Duodenal mucosa (tissue), 2 donors: ENCODE results near the gene NTN1.
"Not testable (repeated sequence)": the region's sequence is repeated elsewhere in the genome, so short reads cannot be mapped to it uniquely, and the experiment has no call there.

Experiments
- H3K27ac ChIP-seq: one replicate; pipeline ENCODE4 v1.7.0; 2013; ENCODE audit warnings: low read depth, low read length
- H3K27me3 ChIP-seq, 2 donors: one replicate each; pipeline ENCODE4 v1.7.0; 2013; ENCODE audit warnings: low read length in 2 of 2, control low read depth in 1 of 2; ENCODE audit not compliant: insufficient read depth in 2 of 2, control insufficient read depth in 1 of 2
- H3K36me3 ChIP-seq, 2 donors: one replicate each; pipeline ENCODE4 v1.7.0; 2013; ENCODE audit warnings: low read length in 2 of 2, control low read depth in 1 of 2; ENCODE audit not compliant: insufficient read depth in 2 of 2, control insufficient read depth in 1 of 2
- H3K4me1 ChIP-seq, 2 donors: one replicate each; pipeline ENCODE4 v1.7.0; 2013; ENCODE audit warnings: low read length in 2 of 2, control low read depth in 1 of 2; ENCODE audit not compliant: insufficient read depth in 2 of 2, control insufficient read depth in 1 of 2
- H3K4me3 ChIP-seq, 2 donors: one replicate each; pipeline ENCODE4 v1.7.0; 2013; ENCODE audit warnings: low read length in 2 of 2, low read depth in 1 of 2
- H3K9ac ChIP-seq, 2 donors: one replicate each; pipeline ENCODE4 v1.7.0; 2013; ENCODE audit warnings: low read length in 2 of 2, low read depth in 1 of 2
- H3K9me3 ChIP-seq, 2 donors: one replicate each; pipeline ENCODE4 v1.7.0; 2013; ENCODE audit warnings: low read length in 2 of 2, control low read depth in 1 of 2; ENCODE audit not compliant: control insufficient read depth in 1 of 2

NTN1 gene

DNA sequence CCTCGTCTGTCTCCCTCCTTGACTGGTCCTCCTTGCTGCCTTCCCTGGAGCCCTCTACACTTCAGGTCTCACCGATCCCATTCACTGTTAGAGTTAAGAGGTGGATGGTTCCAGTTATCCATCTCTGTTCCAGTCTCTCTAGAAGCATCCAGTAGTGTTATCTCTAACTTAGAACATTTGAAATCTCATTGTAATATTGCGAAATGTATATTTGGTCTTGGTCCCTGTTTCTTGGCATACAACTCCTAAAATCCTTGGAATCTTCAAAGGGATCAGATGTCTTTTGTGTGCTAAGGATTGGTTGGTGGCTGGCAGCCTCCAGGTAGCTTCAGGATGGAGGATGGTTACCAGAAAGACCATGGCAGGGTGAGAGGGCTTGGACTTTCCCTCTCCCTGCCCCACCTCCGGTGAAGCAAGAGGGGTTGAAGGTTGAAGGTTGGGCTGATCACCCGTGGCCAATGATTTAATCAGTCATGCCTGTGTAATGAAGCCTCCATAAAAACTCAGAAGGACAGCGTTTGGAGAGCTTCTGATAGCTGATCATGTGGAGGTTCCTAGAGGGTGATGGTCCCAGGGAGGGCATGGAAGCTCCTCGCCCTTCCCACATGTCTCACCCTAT is 59.1 kb downstream of the NTN1 start:
- Histone ChIP-seq H3K27me3 (no peaks in the 10 kb centered on the region), H3K36me3 (no peaks in the 10 kb centered on the region), H3K9ac (no peak overlapping the region), H3K27ac (no peak overlapping the region), H3K9me3 (no peaks in the 10 kb centered on the region), H3K4me3 (no peak overlapping the region), H3K4me1 (peaks cover 4 to 5% of the 10 kb centered on the region in 2 donors)

DNA sequence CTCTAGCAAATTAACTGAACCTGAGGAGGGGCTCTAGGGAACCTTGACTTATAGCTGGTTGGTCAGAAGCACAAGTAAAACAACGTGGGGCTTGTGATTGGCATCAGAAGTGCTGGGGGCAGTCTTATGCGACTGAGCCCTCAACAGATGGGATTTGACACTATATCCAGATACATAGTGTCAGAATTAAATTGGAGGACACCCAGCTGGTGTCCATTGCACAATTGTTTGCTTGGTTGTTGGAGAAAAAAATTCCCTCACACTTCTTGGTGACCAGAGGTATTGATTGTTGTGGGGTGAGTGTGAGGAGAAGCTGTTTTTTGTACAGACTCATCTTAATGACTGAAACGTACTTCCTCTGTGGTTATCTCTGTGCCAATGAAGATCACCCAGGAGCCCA is 59.7 kb downstream of the NTN1 start:
- no peaks in the 10 kb centered on the region for H3K27me3 ChIP-seq
- no peaks in the 10 kb centered on the region for H3K9me3 ChIP-seq
- H3K36me3 ChIP-seq, result no peaks in the 10 kb centered on the region
- H3K27ac ChIP-seq, result no peak overlapping the region
- peaks cover 4 to 5% of the 10 kb centered on the region in 2 donors for H3K4me1 ChIP-seq
- no peak overlapping the region for H3K9ac ChIP-seq
- no peak overlapping the region for H3K4me3 ChIP-seq

DNA sequence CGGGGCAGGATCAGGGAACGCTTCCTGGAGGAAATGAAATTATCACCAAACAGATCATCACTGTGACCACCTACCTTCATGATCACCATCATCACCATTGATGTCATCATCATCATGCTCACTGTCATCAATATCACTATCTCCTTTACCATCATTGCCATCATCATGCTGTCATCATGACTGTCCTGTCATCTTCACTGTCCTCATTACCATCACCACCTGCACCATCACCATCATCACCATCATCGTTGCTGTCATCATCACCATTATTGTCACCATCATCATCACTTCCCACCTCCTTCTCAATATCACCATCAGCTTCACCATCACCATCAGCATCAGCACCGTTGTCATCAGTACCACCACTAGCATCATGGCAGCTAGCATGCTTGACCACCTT is 65.3 kb downstream of the NTN1 start:
- no peaks in the 10 kb centered on the region for H3K36me3 ChIP-seq
- no peak overlapping the region for H3K4me3 ChIP-seq
- no peaks in the 10 kb centered on the region for H3K9me3 ChIP-seq
- H3K27ac ChIP-seq, result no peak overlapping the region
- no peaks in the 10 kb centered on the region for H3K27me3 ChIP-seq
- no peaks in the 10 kb centered on the region for H3K4me1 ChIP-seq
- H3K9ac ChIP-seq, result no peak overlapping the region

DNA sequence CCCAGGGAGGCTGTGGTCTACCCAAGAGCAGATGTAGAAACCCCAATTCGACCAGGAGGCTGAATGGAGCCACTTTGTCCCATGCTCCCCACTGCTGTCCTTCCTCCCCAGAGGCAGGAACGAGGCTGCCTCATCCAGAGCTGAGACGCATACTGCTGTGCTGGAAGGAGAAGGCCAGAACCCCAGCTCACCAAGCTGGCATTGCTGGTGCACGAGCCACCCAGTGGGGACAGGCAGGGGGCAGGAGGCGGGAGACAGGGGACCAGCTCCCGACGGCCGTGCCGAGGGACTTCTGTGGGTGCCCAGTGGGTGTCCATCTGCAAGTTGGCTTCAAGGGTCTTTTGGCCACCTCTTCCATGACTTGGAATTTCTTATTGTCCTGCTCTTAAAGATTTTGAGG is 66.6 kb downstream of the NTN1 start:
- Histone ChIP-seq H3K36me3 (no peaks in the 10 kb centered on the region), H3K9me3 (no peaks in the 10 kb centered on the region), H3K4me3 (no peak overlapping the region), H3K27me3 (no peaks in the 10 kb centered on the region), H3K9ac (no peak overlapping the region), H3K27ac (no peak overlapping the region), H3K4me1 (no peaks in the 10 kb centered on the region)

DNA sequence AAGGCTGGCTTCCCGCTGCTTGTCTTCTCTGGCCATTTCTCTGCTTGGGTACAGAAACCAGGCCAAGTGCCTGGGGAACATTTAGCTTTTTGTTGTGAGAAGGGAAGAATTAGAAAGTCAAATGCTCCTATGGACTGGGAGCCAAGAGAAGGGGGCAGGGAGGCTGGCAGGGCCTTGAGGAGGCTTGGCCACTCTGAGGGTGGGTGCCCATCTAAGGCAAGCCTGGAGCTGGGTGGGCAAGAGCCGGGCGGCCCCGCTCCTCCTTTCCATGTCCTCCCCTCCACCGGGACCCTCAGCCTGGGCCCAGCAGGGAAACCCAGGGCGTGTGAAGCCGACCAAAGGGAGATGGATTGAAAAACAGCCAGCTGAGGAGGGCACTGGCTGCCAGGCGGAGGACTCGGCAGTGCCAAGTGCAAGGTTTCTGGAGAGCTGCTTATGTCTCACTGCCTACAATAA is 69.4 kb downstream of the NTN1 start:
- H3K4me3 ChIP-seq, result no peak overlapping the region

DNA sequence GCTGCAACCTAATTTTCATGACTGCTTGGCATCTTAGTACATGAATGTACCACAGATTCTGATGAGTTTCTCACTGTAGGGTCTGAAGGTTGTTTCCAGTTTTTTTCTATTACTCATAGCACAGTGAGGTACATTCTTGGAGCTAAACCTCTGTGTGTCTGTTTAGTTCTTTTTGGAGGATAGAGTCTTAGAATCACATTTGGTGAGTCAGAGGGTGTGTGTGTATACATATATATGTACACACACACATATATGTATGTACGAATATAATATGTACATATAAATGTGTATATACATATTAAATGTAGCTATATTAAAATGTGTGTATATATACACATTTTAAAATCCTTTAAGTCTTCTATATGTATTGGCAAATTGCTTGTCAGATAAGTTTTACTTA is 72.9 kb downstream of the NTN1 start:
- Histone ChIP-seq H3K27me3 (no peaks in the 10 kb centered on the region), H3K9me3 (no peaks in the 10 kb centered on the region), H3K4me3 (no peak overlapping the region), H3K9ac (no peak overlapping the region), H3K4me1 (no peaks in the 10 kb centered on the region), H3K36me3 (no peaks in the 10 kb centered on the region), H3K27ac (no peak overlapping the region)

More for the DNA sequence above, 69.4 kb downstream of the NTN1 start:
- H3K4me1 ChIP-seq, result no peaks in the 10 kb centered on the region
- no peak overlapping the region for H3K27ac ChIP-seq
- no peaks in the 10 kb centered on the region for H3K36me3 ChIP-seq
- H3K27me3 ChIP-seq, result no peaks in the 10 kb centered on the region
- no peaks in the 10 kb centered on the region for H3K9me3 ChIP-seq
- H3K9ac ChIP-seq, result no peak overlapping the region

DNA sequence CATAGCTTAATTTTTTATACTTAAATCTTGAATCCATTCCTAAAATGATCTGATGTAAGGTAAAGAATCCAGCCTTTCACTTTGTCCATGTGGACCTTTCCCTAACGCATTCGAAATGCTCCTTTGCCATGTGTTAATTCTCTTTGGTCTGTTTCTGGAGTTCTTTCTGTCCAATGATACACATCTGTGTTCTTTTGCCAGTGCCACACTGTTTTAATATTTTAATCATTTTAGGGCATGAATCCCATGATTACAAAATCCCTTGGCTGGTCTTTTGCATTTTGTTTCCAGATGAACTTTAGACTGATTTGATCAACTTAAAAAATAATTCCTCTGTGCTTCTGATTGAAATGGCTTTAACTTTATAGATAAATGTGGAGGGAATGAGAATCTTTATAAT is 74.1 kb downstream of the NTN1 start:
- no peaks in the 10 kb centered on the region for H3K36me3 ChIP-seq
- no peaks in the 10 kb centered on the region for H3K4me1 ChIP-seq
- H3K9me3 ChIP-seq, result no peaks in the 10 kb centered on the region
- H3K27ac ChIP-seq, result no peak overlapping the region
- no peak overlapping the region for H3K9ac ChIP-seq
- no peaks in the 10 kb centered on the region for H3K27me3 ChIP-seq
- no peak overlapping the region for H3K4me3 ChIP-seq

DNA sequence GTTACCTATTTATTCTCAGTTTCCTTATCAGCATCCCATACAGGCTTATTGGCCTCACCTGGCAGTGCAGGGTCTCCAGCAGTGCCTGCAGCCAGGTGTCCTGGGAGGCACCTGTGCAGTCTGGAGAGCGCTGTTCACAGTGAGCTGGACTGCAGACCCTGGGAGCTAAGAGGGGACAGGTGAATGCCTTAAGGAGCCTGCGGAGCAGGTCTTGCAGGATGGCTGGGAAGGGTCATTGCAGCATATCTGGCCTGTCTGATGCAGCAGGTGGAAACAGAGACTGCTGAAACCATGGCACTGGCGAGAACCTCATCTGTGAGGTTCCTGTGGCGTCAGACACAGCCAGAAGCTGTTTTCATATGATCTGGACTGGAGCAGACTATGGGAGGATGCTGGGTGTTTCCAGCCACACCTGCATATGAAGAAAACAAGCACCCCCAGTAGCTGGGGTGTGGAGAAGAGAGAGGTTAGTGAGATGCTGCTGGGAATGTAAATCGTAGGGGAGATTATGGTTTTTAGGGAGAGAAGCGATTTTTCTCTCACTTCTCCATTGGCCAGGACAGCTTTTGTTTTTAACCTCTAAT is 77.0 kb downstream of the NTN1 start:
- Histone ChIP-seq H3K27me3 (no peaks in the 10 kb centered on the region), H3K27ac (no peak overlapping the region), H3K9ac (no peak overlapping the region), H3K9me3 (no peaks in the 10 kb centered on the region), H3K36me3 (no peaks in the 10 kb centered on the region), H3K4me3 (no peak overlapping the region), H3K4me1 (no peaks in the 10 kb centered on the region)

DNA sequence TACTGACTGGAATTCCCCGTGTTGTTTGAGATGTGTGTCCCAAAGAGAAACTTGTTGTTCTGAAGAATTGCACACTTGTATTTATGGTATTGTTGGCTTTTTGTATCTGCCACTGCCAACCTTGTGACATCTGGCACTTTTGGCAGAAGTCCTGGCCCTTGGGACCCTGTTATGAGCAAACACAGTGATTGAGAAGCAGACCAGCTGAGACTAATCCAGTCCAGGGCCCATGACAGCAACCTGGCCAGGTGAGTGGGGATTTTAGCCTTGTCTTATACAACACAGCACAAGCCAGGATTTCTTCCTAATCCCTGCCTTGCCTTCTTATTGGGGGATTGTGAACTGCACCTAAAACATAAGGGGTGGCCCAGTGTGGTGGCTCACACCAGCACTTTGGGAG is 80.0 kb downstream of the NTN1 start:
- Histone ChIP-seq H3K27ac (no peak overlapping the region), H3K4me1 (no peaks in the 10 kb centered on the region), H3K36me3 (no peaks in the 10 kb centered on the region), H3K9me3 (no peaks in the 10 kb centered on the region), H3K9ac (no peak overlapping the region), H3K27me3 (no peaks in the 10 kb centered on the region), H3K4me3 (no peak overlapping the region)

DNA sequence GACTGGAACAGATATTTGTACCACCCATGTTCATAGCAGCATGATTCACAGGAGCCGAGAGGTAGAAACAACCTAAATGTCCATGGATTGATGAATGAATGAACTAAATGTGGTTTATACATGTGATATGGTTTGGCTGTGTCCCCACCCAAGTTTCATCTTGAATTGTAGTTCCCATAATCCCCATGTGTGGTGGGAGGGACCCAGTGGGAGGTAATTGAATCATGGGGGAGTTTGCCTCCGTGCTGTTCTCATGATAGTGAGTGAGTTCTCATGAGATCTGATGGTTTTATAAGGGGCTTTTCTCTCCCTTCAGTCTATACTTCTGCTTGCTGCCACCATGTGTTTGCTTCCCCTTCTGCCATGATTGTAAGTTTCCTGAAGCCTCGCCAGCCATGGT is 81.9 kb downstream of the NTN1 start:
- not testable (repeated sequence) for H3K4me3 ChIP-seq, H3K27me3 ChIP-seq, H3K27ac ChIP-seq, H3K4me1 ChIP-seq, H3K9me3 ChIP-seq, H3K9ac ChIP-seq, H3K36me3 ChIP-seq
